ENCODE results near the gene FAM186B.

FAM186B gene

GRCh38 chr12:49565406-49566265 is 39.8 kb downstream of the FAM186B start:
- DNase-seq: no peak

DNA sequence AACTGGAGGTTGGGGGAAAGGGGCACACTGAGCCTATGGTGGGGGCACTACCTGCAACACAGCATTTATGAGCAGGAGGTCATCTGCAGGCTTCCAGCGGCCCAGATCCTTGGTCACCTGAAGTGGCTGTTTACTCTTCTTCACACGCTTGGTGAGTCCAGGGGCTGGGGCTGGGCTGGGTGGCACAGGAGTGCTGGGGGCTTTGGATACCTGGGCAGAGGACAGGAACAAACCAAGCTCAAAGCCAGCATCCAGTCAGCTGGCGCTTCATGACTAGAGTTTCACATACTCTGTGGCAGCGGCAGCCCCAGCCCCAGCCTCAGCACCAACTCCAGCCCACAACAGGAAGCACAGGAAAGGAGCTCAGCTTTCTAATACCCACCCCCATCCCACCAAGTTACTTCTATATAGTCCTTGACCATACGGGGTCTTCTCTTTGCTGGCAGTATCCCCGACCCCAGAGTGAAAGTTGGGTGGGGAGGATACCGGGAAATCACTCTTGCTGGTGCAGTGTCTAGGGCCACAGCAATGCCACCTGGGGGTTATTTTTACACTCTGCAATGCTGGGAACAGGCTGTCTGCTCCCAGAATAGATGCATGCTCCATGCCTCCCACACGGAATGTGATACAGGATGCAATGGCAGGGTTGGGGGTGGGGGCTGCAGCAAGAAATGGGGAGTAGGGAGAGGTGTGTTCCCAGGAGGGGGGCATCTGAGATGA is 40.6 kb downstream of the FAM186B start:
- no peak for DNase-seq

DNA sequence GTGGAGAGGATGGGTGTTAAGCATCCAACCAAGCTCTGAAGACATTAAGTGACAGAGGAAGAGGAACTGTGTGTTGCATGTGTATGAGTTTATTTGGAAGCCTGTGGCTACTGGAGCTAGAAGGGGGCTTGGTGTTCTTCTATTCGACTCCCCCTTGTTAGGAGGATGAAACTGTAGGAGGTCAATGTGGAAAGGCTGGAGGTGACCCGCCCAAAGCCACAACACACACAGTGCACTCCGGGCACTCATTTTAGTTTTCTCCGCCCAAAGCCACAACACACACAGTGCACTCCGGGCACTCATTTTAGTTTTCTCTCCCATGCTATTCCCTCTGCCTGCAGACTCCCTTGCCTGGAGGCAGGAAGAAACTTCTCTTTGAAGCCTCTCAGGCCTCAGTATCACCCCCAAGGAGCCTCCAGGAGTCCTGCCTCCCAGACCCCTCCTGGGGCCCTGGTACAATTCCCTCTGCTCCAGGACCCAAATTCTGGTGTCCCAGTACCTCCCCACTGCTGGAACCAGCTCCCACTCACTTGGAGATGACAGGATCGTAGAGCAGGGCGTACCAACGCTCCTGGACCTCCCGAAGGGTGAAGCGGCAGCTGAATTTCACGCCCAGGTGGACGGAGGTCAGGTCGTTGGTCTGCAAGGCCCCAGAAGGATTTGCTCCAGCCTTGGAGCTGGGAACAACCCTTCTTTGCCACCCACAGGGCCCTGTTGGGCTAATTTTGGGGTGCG is 41.3 kb downstream of the FAM186B start:
- no peak for DNase-seq

- DNase-seq: no peak
Measured at GRCh38 chr12:49562831-49563230, 42.6 kb downstream of the FAM186B start.

- no peak for DNase-seq
Measured at GRCh38 chr12:49562233-49562632, 43.2 kb downstream of the FAM186B start.

- no peak for DNase-seq
Measured at GRCh38 chr12:49560695-49561094, 44.7 kb downstream of the FAM186B start.

- DNase-seq: no peak
Measured at GRCh38 chr12:49559011-49559675, 46.3 kb downstream of the FAM186B start.

DNA sequence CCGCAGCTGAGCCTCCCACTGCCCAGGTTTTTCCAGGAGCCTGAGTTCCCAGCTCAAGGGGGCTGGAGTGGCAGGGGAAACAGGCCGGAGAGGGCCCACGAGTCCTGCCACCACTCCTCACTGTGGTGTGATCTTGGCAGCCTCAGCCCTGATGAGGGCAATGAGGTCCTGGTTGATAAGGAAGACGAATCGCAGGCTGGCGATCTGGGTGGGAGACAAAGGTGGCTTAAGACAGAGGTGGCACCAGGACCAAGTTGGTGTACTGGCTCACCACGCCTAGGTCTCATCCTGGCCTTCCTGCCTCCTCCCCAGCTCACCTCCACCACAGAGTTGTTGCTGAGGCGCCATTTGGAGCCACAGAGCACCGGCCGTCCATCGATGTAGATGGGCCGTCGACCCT is 46.9 kb downstream of the FAM186B start:
- DNase-seq: no peak

DNA sequence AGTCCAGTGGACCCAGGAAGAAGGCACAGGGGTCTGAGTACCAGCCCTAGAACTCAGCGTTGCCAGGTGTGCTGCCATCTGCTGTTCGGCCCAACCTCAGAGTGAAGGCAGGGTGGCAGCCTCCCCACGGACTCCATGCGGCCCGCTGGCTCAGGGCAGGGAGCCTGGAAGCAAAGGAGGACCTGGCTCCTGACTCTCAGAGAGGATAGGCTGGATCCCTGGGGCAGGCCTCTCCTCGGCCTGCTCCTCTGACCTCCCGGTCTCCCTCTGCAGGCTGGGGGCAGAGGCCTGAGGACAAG is 47.6 kb downstream of the FAM186B start:
- no peak for DNase-seq

DNA sequence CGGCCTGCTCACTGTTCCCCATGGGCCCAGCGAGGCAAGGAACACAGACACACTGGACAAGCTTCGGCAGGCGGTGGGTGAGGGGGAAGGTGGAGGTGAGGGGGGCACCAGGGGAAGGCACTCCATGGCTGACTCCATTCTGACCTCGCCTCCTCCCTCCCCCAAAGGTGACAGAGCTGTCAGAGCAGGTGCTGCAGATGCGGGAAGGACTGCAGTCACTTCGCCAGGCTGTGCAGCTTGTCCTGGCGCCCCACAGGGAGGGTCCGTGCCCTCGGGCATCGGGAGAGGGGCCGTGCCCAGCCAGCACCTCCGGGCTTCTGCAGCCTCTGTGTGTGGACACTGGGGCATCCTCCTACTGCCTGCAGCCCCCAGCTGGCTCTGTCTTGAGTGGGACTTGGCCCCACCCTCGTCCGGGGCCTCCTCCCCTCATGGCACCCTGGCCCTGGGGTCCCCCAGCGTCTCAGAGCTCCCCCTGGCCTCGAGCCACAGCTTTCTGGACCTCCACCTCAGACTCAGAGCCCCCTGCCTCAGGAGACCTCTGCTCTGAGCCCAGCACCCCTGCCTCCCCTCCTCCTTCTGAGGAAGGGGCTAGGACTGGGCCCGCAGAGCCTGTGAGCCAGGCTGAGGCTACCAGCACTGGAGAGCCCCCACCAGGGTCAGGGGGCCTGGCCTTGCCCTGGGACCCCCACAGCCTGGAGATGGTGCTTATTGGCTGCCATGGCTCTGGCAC is 48.1 kb downstream of the FAM186B start:
- no peak for DNase-seq

DNA sequence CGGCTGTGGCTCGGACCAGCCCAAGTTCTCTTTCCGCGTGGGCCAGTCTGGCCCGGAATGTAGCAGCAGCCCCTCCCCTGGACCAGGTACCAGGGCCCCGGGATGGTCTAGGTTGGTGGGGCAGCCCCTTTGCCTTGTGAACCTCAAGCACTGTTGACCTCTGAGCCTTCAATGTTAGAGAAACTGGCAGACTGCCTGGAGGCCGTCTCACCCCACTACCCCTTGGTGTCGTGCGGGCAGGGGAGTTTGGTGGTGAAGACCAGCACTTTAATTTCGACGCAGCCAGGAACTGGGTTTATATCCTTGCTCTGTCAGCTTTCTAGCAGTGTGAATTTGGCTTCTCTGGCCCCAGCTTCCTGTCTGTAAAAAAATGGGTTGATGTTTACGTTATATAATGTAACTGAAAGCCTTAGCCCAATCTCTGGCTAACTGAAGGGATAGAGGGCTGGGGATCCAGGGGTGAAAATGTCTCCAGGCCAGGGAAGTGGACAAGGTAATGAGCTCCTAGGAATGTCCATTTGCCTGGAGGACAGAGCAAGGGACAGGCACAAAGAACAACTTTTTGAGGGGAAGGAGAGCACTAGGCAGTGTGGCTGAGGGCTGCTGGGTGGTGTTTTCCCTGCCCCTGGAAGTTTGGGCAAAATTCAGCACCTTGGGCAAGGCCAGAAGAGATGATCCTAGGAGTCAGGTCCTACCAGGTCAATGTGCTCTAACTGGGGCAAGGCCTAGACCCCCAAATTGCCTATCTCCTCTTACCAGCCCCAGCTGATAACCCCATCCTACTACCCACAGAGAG is 48.9 kb downstream of the FAM186B start:
- DNase-seq: no peak

DNA sequence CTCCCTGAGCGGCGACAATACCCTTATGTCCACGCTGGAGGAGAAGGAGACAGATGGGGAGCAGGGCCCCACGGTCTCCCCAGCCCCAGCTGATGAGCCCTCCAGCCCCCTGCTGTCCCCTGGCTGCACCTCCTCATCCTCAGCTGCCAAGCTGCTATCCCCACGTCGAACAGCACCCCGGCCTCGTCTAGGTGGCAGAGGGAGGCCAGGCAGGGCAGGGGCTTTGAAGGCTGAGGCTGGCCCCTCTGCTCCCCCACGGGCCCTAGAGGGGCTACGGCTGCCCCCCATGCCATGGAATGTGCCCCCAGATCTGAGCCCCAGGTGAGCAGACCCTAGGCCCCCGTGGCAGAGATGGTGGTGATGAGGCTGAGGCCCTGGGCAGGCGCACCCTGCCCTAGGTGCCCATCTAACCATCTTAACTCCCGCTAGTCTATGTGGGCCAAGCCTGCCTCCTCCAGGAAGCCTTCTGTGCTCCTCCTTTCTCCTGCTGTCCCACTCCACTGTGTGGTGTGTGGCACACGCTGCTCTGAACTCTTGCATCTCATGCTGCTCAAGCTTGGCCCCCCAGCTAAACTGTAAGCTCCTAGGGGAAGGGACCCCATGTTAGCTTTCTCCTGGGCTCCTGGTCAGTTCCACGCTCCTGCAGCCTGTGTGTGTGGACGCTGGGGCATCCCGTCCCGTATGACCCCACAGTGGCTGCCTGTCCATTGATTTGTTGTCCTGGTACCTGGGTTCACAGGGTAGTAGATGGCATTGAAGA is 49.6 kb downstream of the FAM186B start:
- no peak for DNase-seq

DNA sequence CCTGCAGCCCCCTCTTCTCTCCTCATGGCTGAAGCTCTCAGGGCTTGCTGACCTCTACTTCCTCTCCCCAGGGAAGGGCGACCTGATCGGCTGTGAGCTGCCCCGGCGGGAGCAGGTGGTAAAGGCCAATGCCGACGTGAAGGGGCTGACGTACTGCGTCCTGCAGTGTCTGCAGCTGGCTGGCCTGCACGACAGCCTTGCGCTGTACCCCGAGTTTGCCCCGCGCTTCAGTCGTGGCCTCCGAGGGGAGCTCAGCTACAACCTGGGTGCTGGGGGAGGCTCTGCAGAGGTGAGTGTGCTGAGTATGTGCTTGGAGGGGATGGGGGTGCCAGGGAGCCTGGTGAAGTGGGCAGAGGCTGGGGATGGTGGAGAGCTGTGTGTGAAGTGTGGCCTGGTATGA is 51.2 kb downstream of the FAM186B start:
- no peak for DNase-seq

DNA sequence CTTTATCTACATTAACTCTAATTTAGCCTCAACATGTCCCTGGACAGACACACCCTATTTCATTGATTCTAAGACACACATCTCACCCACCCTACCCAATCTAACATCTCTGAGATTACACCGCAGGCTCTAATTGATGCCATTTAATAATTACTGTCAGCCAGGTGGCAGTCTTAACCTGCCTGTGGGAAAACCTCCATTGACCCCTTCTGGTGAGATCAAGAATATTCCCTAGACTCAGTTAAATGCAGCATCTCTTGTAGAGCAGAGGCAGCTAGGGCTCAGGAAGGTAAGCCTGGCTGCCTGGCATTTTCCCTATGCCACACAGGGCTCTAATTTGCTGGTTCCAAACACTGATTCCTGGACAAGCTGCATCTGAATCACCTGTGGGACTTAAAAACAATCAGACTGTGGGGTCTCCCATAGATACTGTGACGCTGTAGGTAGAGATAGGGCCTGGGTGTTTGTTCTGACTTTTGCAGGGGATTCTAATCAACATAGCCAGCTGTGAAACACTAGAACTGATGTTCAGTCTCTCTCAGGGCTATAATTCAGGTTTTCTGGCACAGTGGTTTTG is 51.8 kb downstream of the FAM186B start:
- DNase-seq: no peak

- DNase-seq: no peak
Measured at GRCh38 chr12:49552899-49553298, 52.5 kb downstream of the FAM186B start.

DNA sequence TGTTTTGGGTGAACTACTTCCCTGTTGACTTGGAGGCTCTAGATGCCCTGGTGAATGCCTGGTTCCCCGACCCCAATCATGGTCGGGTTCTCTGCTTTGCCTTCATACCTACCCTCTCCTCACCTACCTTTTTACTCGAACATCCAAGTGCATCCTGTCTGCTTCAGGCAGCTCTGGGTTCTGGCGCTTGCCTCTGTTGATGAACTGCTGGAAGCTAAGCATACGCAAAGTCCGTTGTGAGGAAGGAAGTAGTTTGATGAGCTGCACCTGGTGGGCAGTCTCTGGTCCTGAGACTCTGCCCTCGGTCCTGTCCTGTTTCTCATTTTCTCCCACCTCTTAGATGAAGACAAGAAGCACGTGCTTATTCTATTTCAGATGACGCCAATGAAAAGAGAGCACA is 53.0 kb downstream of the FAM186B start:
- DNase-seq: no peak

DNA sequence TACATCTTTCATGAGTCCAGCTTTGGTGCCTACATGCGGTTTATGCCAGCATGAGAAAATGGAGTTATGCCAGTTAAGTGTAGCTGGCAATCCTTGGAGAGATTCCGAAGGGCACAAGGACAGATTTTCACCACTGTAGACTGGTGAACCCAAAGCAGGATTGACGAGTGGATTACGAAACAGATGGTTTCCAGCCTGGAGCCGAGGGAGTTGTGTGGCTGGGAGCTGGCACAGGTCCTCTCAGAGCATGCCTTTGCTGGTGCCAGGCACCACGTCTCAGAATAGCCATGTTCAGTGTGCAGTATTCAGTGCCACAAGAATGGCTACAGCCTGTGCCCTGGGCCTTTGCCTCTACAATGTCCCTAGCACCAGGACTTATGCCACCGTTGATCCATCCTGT is 53.4 kb downstream of the FAM186B start:
- DNase-seq: no peak

- no peak for DNase-seq
Measured at GRCh38 chr12:49550693-49551252, 54.7 kb downstream of the FAM186B start.

DNA sequence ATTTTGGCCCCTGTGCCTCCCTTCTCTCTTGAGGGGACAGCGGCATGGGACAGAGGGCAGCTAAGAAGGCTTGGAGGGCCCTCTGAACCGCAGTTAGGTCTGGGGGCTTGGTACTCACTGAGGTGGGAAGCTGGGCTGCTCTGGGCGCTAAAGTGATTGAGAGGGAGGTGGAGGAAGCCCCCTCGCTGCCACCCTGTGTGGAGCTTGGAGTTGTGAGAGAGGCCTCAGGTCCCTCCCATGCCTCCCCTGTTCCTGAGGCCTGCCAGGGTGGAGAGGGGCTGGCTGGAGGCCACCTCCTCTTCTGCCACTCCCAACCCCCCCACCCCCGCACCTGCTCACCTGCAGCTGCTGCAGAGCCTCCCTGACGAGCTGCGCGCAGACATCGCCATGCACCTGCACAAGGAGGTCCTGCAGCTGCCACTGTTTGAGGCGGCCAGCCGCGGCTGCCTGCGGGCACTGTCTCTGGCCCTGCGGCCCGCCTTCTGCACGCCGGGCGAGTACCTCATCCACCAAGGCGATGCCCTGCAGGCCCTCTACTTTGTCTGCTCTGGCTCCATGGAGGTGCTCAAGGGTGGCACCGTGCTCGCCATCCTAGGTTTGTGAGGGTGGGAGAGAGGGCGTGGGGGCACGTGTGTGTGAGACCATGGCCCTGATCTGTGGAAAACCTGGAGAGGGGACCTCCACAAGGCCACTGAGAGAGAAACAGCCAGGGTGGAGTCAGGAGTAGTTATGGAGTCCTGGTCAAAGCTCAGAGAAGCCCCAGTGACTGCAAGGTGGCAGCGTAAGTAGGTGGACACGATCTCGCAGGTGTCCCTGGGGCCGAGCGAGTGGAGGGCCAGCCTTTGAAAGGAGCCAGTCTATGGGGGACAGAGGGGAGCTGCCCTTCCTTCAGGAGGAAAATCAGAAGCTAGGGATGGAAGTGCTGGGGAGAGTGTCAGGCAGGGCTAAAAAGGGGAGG is 55.4 kb downstream of the FAM186B start:
- no peak for DNase-seq

Data from stimulated activated CD4-positive, alpha-beta T cell treated with anti-CD3 and anti-CD28 coated beads, Interleukin-12 subunit alpha, Interleukin-12 subunit beta, amount 100 ng/mL, for 4 hours (primary cell).